ENCODE measurements around the gene SRGAP3.

DNA sequence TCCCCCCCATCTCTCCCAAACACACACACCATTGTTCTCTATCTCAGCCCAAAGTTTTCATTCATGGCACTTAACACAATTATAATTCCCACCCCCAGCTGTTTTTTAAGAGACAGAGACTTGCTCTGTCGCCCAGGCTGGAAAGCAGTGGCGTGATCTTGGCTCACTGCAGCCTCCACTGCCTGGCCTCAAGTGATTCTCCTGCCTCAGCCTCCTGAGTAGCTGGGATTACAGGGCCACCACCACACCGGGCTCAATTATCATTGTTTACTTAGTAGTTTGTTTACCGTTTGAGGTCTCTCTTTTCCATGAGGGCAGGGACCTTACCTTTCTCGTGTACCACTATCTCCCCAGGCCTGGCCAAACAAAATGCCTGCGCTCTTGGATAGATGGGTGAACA is 206.4 kb downstream of the SRGAP3 start:
- TF ChIP-seq POLR2A (IDR thresholded peaks at IDR 0.05): no peak
- TF ChIP-seq, protein P1, sequence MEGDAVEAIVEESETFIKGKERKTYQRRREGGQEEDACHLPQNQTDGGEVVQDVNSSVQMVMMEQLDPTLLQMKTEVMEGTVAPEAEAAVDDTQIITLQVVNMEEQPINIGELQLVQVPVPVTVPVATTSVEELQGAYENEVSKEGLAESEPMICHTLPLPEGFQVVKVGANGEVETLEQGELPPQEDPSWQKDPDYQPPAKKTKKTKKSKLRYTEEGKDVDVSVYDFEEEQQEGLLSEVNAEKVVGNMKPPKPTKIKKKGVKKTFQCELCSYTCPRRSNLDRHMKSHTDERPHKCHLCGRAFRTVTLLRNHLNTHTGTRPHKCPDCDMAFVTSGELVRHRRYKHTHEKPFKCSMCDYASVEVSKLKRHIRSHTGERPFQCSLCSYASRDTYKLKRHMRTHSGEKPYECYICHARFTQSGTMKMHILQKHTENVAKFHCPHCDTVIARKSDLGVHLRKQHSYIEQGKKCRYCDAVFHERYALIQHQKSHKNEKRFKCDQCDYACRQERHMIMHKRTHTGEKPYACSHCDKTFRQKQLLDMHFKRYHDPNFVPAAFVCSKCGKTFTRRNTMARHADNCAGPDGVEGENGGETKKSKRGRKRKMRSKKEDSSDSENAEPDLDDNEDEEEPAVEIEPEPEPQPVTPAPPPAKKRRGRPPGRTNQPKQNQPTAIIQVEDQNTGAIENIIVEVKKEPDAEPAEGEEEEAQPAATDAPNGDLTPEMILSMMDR (IDR thresholded peaks at IDR 0.05): no peak

All from lower leg skin (tissue), 3 donors.